HG03558 (cell line): ENCODE data around the gene TMPRSS11E.
"Not testable (repeated sequence)": the region's sequence is repeated elsewhere in the genome, so short reads cannot be mapped to it uniquely, and the experiment has no call there.

Source experiments
- ATAC-seq: cut with Tn5 transposase; IDR thresholded peaks from one replicate; pipeline ENCODE4 v1.9.1; 2021; ENCODE audit warnings: moderate number of reproducible peaks; ENCODE audit not compliant: unreplicated experiment; ENCODE audit errors: extremely low read depth

TMPRSS11E gene

DNA sequence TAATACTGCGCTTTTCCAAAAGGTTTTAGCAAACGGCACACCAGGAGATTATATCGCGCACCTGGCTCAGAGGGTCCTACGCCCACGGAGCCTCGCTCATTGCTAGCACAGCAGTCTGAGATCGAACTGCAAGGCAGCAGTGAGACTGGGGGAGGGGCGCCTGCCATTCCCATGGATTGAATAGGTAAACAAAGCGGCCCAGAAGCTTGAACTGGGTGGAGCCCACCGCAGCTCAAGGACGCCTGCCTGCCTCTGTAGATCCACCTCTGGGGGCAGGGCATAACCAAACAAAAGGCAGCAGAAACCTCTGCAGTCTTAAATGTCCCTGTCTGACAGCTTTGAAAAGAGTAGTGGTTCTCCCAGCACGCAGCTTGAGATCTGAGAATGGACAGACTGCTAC is 95.5 kb downstream of the TMPRSS11E start:
- ATAC-seq = not testable (repeated sequence)
